Measurements from ENCODE around the gene MCOLN1. TPM values are rescaled to one million over a fixed set of nuclear protein-coding genes. Genes with fewer than 3 reads are reported as not detected.

MCOLN1 gene
- polyA plus RNA-seq, 1 of the 3 experiments (the other 2 are of a cell fraction) = 28.4 TPM

DNA sequence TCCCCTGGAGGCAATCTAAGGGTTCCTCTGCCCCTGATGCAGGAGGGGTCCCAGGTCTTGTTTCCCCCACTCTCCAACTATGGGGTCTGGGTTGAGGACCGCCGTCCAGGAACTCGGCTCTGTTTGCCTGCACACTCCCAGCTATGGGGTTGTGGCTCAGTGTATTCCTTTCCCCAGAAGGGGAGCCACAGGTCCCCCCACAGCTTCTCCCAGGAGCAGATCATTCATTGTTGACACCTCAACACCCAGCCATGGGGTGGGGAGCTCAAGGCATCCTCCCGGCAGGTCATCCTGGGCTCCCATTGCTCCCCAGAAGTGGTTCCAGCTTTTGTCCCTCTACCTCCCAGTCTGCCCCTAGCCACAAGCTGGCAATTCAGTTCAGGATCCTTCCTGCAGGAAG is 5.5 kb upstream of the MCOLN1 start:
- no peak overlapping the region for H2AFZ ChIP-seq (ENCODE audit: low read depth)
- POLR2A ChIA-PET = interaction anchor here (0.9 to 1.9 kb wide), 2 partner anchors 9 to 34 kb away, joined by 3 to 7 read pairs; no protein-coding TSS in a partner anchor
- no peaks in the 10 kb centered on the region for H3K9me2 ChIP-seq
- H3K9me3 ChIP-seq = no peaks in the 10 kb centered on the region
- peaks cover 4 to 25% of the 10 kb centered on the region in 2 experiments; a peak in 2 of 4 replicates for H3K4me1 ChIP-seq (ENCODE audit: control insufficient read depth in 1 of 2, insufficient read depth in 2 of 2, low read depth in 1 of 2, low read length in 1 of 2)
- H4K20me1 ChIP-seq (ENCODE audit: insufficient read depth) = no peaks in the 10 kb centered on the region
- H3K9ac ChIP-seq = peak overlapping the region; percentile 93
- peak; percentile 52 for DNase-seq
- H3K4me3 ChIP-seq (ENCODE audit: low read depth in 2 of 2, low read length in 1 of 2) = peak overlapping the region; percentile 68 to 69
- H3K27ac ChIP-seq (ENCODE audit: low read depth in 2 of 2, low read length in 1 of 2) = peak overlapping the region in 1 of 2 experiments; percentile 80; a peak in 1 of 4 replicates
- no peaks in the 10 kb centered on the region for H3K27me3 ChIP-seq (ENCODE audit: insufficient read depth)
- H3F3A ChIP-seq (replicated peaks; ENCODE audit: insufficient read depth) = peaks cover 12% of the 10 kb centered on the region
- peaks cover 24% of the 10 kb centered on the region for H3K79me2 ChIP-seq (ENCODE audit: insufficient read depth)
- peaks cover 0 to 8% of the 10 kb centered on the region in 2 experiments for H3K36me3 ChIP-seq (replicated peaks in 1 of 2; ENCODE audit: control insufficient read depth in 1 of 2, insufficient read depth in 2 of 2, low read length in 1 of 2)
- no peak for TF ChIP-seq MXI1 (IDR thresholded peaks at IDR 0.05; ENCODE audit: low read depth, low read length)
- CTCF ChIA-PET = interaction anchor here (0.6 to 1.3 kb wide), 6 partner anchors 10 to 56 kb away, joined by 3 to 5 read pairs (median 4); partner anchors contain the start of gene PNPLA6
- H3K4me2 ChIP-seq = peak overlapping the region; percentile 97
- 56% methylated on average over 4 of the region's 4 CpGs for WGBS (ENCODE audit: low lambda C conversion rate)

DNA sequence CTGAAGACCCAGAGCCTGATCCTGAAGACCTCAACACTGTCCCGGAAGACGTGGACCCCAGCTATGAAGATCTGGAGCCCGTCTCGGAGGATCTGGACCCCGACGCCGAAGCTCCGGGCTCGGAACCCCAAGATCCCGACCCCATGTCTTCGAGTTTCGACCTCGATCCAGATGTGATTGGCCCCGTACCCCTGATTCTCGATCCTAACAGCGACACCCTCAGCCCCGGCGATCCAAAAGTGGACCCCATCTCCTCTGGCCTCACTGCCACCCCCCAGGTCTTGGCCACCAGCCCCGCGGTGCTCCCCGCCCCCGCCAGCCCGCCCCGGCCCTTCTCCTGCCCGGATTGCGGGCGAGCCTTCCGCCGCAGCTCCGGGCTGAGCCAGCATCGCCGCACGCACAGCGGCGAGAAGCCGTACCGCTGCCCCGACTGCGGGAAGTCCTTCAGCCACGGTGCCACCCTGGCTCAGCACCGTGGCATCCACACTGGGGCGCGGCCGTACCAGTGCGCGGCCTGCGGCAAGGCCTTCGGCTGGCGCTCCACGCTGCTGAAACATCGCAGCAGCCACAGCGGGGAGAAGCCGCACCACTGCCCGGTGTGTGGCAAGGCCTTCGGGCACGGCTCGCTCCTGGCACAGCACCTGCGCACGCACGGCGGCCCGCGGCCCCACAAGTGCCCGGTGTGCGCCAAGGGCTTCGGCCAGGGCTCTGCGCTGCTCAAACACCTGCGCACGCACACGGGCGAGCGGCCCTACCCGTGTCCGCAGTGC is 2.9 kb upstream of the MCOLN1 start:
- H3K9me2 ChIP-seq = no peaks in the 10 kb centered on the region
- no peak overlapping the region for H3K4me2 ChIP-seq
- H3K4me1 ChIP-seq (ENCODE audit: control insufficient read depth in 1 of 2, insufficient read depth in 2 of 2, low read depth in 1 of 2, low read length in 1 of 2) = peaks cover 9 to 34% of the 10 kb centered on the region in 2 experiments; a peak in 2 of 4 replicates
- no peaks in the 10 kb centered on the region for H4K20me1 ChIP-seq (ENCODE audit: insufficient read depth)
- H2AFZ ChIP-seq (ENCODE audit: low read depth) = no peak overlapping the region
- H3K9ac ChIP-seq = no peak overlapping the region
- TF ChIP-seq, protein P1, sequence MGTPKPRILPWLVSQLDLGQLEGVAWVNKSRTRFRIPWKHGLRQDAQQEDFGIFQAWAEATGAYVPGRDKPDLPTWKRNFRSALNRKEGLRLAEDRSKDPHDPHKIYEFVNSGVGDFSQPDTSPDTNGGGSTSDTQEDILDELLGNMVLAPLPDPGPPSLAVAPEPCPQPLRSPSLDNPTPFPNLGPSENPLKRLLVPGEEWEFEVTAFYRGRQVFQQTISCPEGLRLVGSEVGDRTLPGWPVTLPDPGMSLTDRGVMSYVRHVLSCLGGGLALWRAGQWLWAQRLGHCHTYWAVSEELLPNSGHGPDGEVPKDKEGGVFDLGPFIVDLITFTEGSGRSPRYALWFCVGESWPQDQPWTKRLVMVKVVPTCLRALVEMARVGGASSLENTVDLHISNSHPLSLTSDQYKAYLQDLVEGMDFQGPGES (IDR thresholded peaks at IDR 0.05; ENCODE audit: low read depth, low read length) = no peak
- no peak for TF ChIP-seq EZH2phosphoT487 (IDR thresholded peaks at IDR 0.05; ENCODE audit: borderline replicate concordance, low read depth)
- no peak for TF ChIP-seq FOSL2 (IDR thresholded peaks at IDR 0.05; ENCODE audit: borderline replicate concordance, low read depth)
- TF ChIP-seq, protein P2, sequence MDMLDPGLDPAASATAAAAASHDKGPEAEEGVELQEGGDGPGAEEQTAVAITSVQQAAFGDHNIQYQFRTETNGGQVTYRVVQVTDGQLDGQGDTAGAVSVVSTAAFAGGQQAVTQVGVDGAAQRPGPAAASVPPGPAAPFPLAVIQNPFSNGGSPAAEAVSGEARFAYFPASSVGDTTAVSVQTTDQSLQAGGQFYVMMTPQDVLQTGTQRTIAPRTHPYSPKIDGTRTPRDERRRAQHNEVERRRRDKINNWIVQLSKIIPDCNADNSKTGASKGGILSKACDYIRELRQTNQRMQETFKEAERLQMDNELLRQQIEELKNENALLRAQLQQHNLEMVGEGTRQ (IDR thresholded peaks at IDR 0.05; ENCODE audit: borderline replicate concordance, low read depth, low read length) = no peak
- TF ChIP-seq SIN3A (IDR thresholded peaks at IDR 0.05; ENCODE audit: borderline replicate concordance, low read depth, low read length) = no peak
- H3K4me3 ChIP-seq (ENCODE audit: low read depth in 2 of 2, low read length in 1 of 2) = no peak overlapping the region
- no peak for DNase-seq
- peaks cover 31% of the 10 kb centered on the region for H3K79me2 ChIP-seq (ENCODE audit: insufficient read depth)
- no peaks in the 10 kb centered on the region for H3K9me3 ChIP-seq
- ChIA-PET CTCF (no interaction called here), POLR2A (no interaction called here)
- no peaks in the 10 kb centered on the region for H3K27me3 ChIP-seq (ENCODE audit: insufficient read depth)
- no peak overlapping the region for H3K27ac ChIP-seq (ENCODE audit: low read depth in 2 of 2, low read length in 1 of 2)
- H3F3A ChIP-seq (replicated peaks; ENCODE audit: insufficient read depth) = peaks cover 12% of the 10 kb centered on the region
- WGBS (ENCODE audit: low lambda C conversion rate) = 98% methylated on average over 45 of the region's 74 CpGs
- peaks cover 0 to 8% of the 10 kb centered on the region in 2 experiments for H3K36me3 ChIP-seq (replicated peaks in 1 of 2; ENCODE audit: control insufficient read depth in 1 of 2, insufficient read depth in 2 of 2, low read length in 1 of 2)

All from SK-N-SH (cell line).